T-helper 2 cell treated with Interferon-gamma antibody and Interleukin-4, amounts not matched to agents 5 μg/mL and 100 μg/mL, for 36 hours (primary cell): Measurements from ENCODE around the gene AGK.
"Not testable (repeated sequence)": the region's sequence is repeated elsewhere in the genome, so short reads cannot be mapped to it uniquely, and the experiment has no call there.

Source experiments
- DNase-seq: peaks from one replicate; pipeline ENCODE4 v3.0.0; 2021; ENCODE audit warnings: low spot score
- H3K27ac Mint-ChIP-seq: one replicate; pipeline ENCODE4 v1.8.0; 2021; ENCODE audit warnings: mild to moderate bottlenecking, mixed read lengths
- H3K27me3 Mint-ChIP-seq: one replicate; pipeline ENCODE4 v1.8.0; 2021; ENCODE audit warnings: low read depth, mixed read lengths
- H3K36me3 Mint-ChIP-seq: one replicate; pipeline ENCODE4 v1.8.0; 2021; ENCODE audit warnings: low read depth, mixed read lengths
- H3K4me1 Mint-ChIP-seq: one replicate; pipeline ENCODE4 v1.8.0; 2021; ENCODE audit warnings: low read depth, mixed read lengths
- H3K4me3 Mint-ChIP-seq: one replicate; pipeline ENCODE4 v1.8.0; 2022; ENCODE audit warnings: mild to moderate bottlenecking, moderate library complexity, mixed read lengths
- H3K9me3 Mint-ChIP-seq: one replicate; pipeline ENCODE4 v1.8.0; 2021; ENCODE audit warnings: mixed read lengths

Gene AGK

GRCh38 chr7:141674171-141674671, 123.0 kb downstream of the AGK start:
- H3K27ac Mint-ChIP-seq = no peak overlapping the region
- H3K4me3 Mint-ChIP-seq = no peak overlapping the region
- DNase-seq = no peak
- H3K9me3 Mint-ChIP-seq = peaks cover 4% of the 10 kb centered on the region
- H3K27me3 Mint-ChIP-seq = no peaks in the 10 kb centered on the region
- peaks cover 34% of the 10 kb centered on the region for H3K36me3 Mint-ChIP-seq
- H3K4me1 Mint-ChIP-seq = peaks cover 31% of the 10 kb centered on the region

- H3K27me3 Mint-ChIP-seq = no peaks in the 10 kb centered on the region
- H3K4me3 Mint-ChIP-seq = no peak overlapping the region
- H3K4me1 Mint-ChIP-seq = peaks cover 31% of the 10 kb centered on the region
- peaks cover 4% of the 10 kb centered on the region for H3K9me3 Mint-ChIP-seq
- H3K27ac Mint-ChIP-seq = no peak overlapping the region
- peaks cover 34% of the 10 kb centered on the region for H3K36me3 Mint-ChIP-seq
- DNase-seq = no peak
Measured at GRCh38 chr7:141674702-141675101, 123.5 kb downstream of the AGK start.

- Mint-ChIP-seq H3K4me3 (peak overlapping the region; percentile 52), H3K36me3 (peaks cover 41% of the 10 kb centered on the region), H3K9me3 (peaks cover 4% of the 10 kb centered on the region), H3K27me3 (no peaks in the 10 kb centered on the region), H3K4me1 (peaks cover 36% of the 10 kb centered on the region), H3K27ac (peak overlapping the region; percentile 77)
- peak; percentile 40 for DNase-seq
Measured at GRCh38 chr7:141675436-141676215, 124.4 kb downstream of the AGK start.

- Mint-ChIP-seq H3K4me1 (peaks cover 36% of the 10 kb centered on the region), H3K27ac (peak overlapping the region; percentile 55), H3K27me3 (no peaks in the 10 kb centered on the region), H3K36me3 (peaks cover 46% of the 10 kb centered on the region), H3K9me3 (peaks cover 4% of the 10 kb centered on the region), H3K4me3 (peak overlapping the region; percentile 21)
- no peak for DNase-seq
Measured at GRCh38 chr7:141676618-141677017, 125.4 kb downstream of the AGK start.

GRCh38 chr7:141679014-141679413, 127.8 kb downstream of the AGK start:
- peaks cover 40% of the 10 kb centered on the region for H3K36me3 Mint-ChIP-seq
- H3K27ac Mint-ChIP-seq = peak overlapping the region; percentile 6
- peak overlapping the region; percentile 27 for H3K4me3 Mint-ChIP-seq
- H3K4me1 Mint-ChIP-seq = peaks cover 36% of the 10 kb centered on the region
- no peak for DNase-seq
- H3K27me3 Mint-ChIP-seq = no peaks in the 10 kb centered on the region
- no peaks in the 10 kb centered on the region for H3K9me3 Mint-ChIP-seq

GRCh38 chr7:141685285-141686023, 134.2 kb downstream of the AGK start:
- no peaks in the 10 kb centered on the region for H3K27me3 Mint-ChIP-seq
- no peaks in the 10 kb centered on the region for H3K9me3 Mint-ChIP-seq
- peaks cover 48% of the 10 kb centered on the region for H3K36me3 Mint-ChIP-seq
- DNase-seq = no peak
- H3K27ac Mint-ChIP-seq = no peak overlapping the region
- no peak overlapping the region for H3K4me3 Mint-ChIP-seq
- peaks cover 6% of the 10 kb centered on the region for H3K4me1 Mint-ChIP-seq

GRCh38 chr7:141686074-141686473, 134.9 kb downstream of the AGK start:
- H3K27me3 Mint-ChIP-seq = no peaks in the 10 kb centered on the region
- H3K4me3 Mint-ChIP-seq = no peak overlapping the region
- DNase-seq = no peak
- no peaks in the 10 kb centered on the region for H3K9me3 Mint-ChIP-seq
- H3K27ac Mint-ChIP-seq = no peak overlapping the region
- H3K4me1 Mint-ChIP-seq = peaks cover 6% of the 10 kb centered on the region
- peaks cover 42% of the 10 kb centered on the region for H3K36me3 Mint-ChIP-seq

GRCh38 chr7:141686670-141687069, 135.5 kb downstream of the AGK start:
- H3K4me3 Mint-ChIP-seq = no peak overlapping the region
- H3K9me3 Mint-ChIP-seq = no peaks in the 10 kb centered on the region
- H3K27ac Mint-ChIP-seq = no peak overlapping the region
- H3K36me3 Mint-ChIP-seq = peaks cover 36% of the 10 kb centered on the region
- no peaks in the 10 kb centered on the region for H3K27me3 Mint-ChIP-seq
- H3K4me1 Mint-ChIP-seq = peaks cover 6% of the 10 kb centered on the region
- DNase-seq = no peak

- H3K4me3 Mint-ChIP-seq = no peak overlapping the region
Measured at GRCh38 chr7:141688043-141688442, 136.8 kb downstream of the AGK start.

GRCh38 chr7:141689072-141689825, 138.0 kb downstream of the AGK start:
- H3K9me3 Mint-ChIP-seq, H3K27ac Mint-ChIP-seq, H3K4me3 Mint-ChIP-seq, DNase-seq, H3K27me3 Mint-ChIP-seq, H3K4me1 Mint-ChIP-seq: not testable (repeated sequence)
- peaks cover 24% of the 10 kb centered on the region for H3K36me3 Mint-ChIP-seq

More at GRCh38 chr7:141688043-141688442, 136.8 kb downstream of the AGK start:
- Mint-ChIP-seq H3K27ac (no peak overlapping the region), H3K36me3 (peaks cover 27% of the 10 kb centered on the region), H3K9me3 (no peaks in the 10 kb centered on the region), H3K4me1 (peaks cover 6% of the 10 kb centered on the region), H3K27me3 (no peaks in the 10 kb centered on the region)
- no peak for DNase-seq

GRCh38 chr7:141691540-141691939, 140.3 kb downstream of the AGK start:
- no peaks in the 10 kb centered on the region for H3K9me3 Mint-ChIP-seq
- H3K36me3 Mint-ChIP-seq = peaks cover 15% of the 10 kb centered on the region
- H3K4me3 Mint-ChIP-seq = no peak overlapping the region
- H3K4me1 Mint-ChIP-seq = peaks cover 4% of the 10 kb centered on the region
- no peaks in the 10 kb centered on the region for H3K27me3 Mint-ChIP-seq
- H3K27ac Mint-ChIP-seq = no peak overlapping the region
- no peak for DNase-seq

- no peak overlapping the region for H3K4me3 Mint-ChIP-seq
- peaks cover 2% of the 10 kb centered on the region for H3K4me1 Mint-ChIP-seq
- no peaks in the 10 kb centered on the region for H3K9me3 Mint-ChIP-seq
- H3K36me3 Mint-ChIP-seq = peaks cover 13% of the 10 kb centered on the region
- H3K27ac Mint-ChIP-seq = no peak overlapping the region
- no peaks in the 10 kb centered on the region for H3K27me3 Mint-ChIP-seq
- DNase-seq = no peak
Measured at GRCh38 chr7:141691961-141692360, 140.8 kb downstream of the AGK start.

- Mint-ChIP-seq H3K4me3 (no peak overlapping the region), H3K36me3 (peaks cover 10% of the 10 kb centered on the region), H3K4me1 (peaks cover 10% of the 10 kb centered on the region), H3K9me3 (no peaks in the 10 kb centered on the region), H3K27ac (no peak overlapping the region), H3K27me3 (no peaks in the 10 kb centered on the region)
- no peak for DNase-seq
Measured at GRCh38 chr7:141693082-141693481, 141.9 kb downstream of the AGK start.
